Activated CD4-positive, alpha-beta memory T cell treated with anti-CD3 and anti-CD28 coated beads for 36 hours (primary cell): ENCODE results near the gene PEMT. TPM values are rescaled to one million over a fixed set of nuclear protein-coding genes. Genes with fewer than 3 reads are reported as not detected.
"Not testable (repeated sequence)": the region's sequence is repeated elsewhere in the genome, so short reads cannot be mapped to it uniquely, and the experiment has no call there.

Experiments
- CTCF ChIA-PET: fragments of 350-600 bp; sonication (Branson Sonifier 250); formaldehyde crosslinking; loops from one replicate; lab custom pipeline; 2021; ENCODE audit warnings: antibody characterized with exemption, inconsistent platforms; lab: Charles Lee
- POLR2A ChIA-PET: fragments of 350-600 bp; sonication (Branson Sonifier 250); formaldehyde crosslinking; loops from one replicate; lab custom pipeline; 2021; ENCODE audit warnings: antibody characterized with exemption; lab: Charles Lee
- DNase-seq: peaks from one replicate; pipeline ENCODE4 v3.0.0-alpha.2; 2020
- H3K27ac Mint-ChIP-seq: one replicate; pipeline ENCODE4 v1.8.0; 2021; ENCODE audit warnings: mixed read lengths
- H3K27me3 Mint-ChIP-seq: one replicate; pipeline ENCODE4 v1.8.0; 2021; ENCODE audit warnings: mixed read lengths
- H3K36me3 Mint-ChIP-seq: one replicate; pipeline ENCODE4 v1.8.0; 2021; ENCODE audit warnings: mixed read lengths
- H3K4me1 Mint-ChIP-seq: one replicate; pipeline ENCODE4 v1.8.0; 2021; ENCODE audit warnings: low read depth, mixed read lengths
- H3K4me3 Mint-ChIP-seq: one replicate; pipeline ENCODE4 v1.8.0; 2021; ENCODE audit warnings: mild to moderate bottlenecking, mixed read lengths
- H3K9me3 Mint-ChIP-seq: one replicate; pipeline ENCODE4 v1.8.0; 2021; ENCODE audit warnings: mixed read lengths
- intact Hi-C: fragments of 100-400 bp; cut with micrococcal nuclease; formaldehyde crosslinking; loops from one replicate; pipeline ENCODE4 v1.15.1; 2023
- total RNA-seq, 2 experiments: library from RNA; stranded (reverse); gene quantifications; one replicate each; pipeline ENCODE4 v1.2.3, GENCODE V29; 2021

The PEMT gene
- total RNA-seq, 2 experiments from 2014 or later = 38.3 to 41.1 TPM

DNA sequence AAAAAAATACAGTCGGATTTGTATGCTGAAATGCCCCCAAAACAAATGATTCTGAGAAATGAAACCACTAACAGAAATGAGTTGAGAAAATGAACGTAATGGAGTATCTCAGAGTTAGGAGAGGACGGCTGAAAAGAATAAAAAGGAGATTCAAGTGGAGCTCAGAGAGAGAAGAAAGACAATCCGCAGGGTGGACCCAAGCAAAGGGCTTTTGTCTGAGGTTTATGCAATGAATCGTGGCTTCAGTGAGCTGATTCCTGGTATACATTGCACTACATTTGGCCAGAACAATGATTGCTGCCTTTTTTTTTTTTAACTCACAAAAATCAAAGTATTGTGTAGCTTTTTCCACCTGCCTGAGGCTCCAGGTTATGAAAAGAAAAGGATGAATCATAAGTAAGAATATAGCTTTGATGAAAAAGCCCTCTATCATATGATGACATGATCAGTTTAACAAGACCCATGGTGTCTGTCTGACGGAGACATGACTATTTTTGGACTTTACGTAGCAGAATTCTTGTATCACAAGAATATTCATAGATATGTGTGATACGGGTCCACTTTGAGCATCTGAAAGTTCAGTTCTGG is 119.1 kb downstream of the PEMT start:
- H3K36me3 Mint-ChIP-seq = no peaks in the 10 kb centered on the region
- CTCF ChIA-PET = interaction anchor here (0.7 to 1.4 kb wide), 3 partner anchors 22 to 32 kb away, joined by 3 to 9 read pairs (median 3); partner anchors contain the start of gene RASD1
- H3K27ac Mint-ChIP-seq = no peak overlapping the region
- DNase-seq = no peak
- POLR2A ChIA-PET = interaction anchor here (1.1 kb wide), 1 partner anchor 24 kb away, joined by 3 read pairs; the partner anchor contains the start of gene RASD1
- peaks cover 13% of the 10 kb centered on the region for H3K4me1 Mint-ChIP-seq
- H3K4me3 Mint-ChIP-seq = no peak overlapping the region
- H3K27me3 Mint-ChIP-seq = peaks cover 2% of the 10 kb centered on the region
- intact Hi-C loops = no loop called here
- no peaks in the 10 kb centered on the region for H3K9me3 Mint-ChIP-seq

DNA sequence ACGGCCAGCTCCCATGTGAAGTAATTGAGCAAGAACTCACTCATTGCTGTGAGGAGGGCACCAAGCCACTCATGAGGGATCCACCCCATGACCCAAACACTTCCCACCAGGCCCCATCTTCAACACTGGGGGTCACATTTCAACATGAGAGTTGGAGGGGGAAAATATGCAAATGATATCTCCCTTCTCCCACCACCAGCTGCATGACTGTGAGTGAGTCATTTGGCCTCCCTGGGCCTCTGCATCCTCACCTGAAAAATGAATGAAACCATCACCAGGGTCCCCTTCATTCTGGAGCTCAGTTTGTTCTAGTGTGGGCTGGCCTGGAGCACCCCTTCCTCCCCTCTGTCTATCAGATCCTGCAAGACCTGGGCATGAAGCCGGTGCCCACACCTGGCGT is 121.5 kb downstream of the PEMT start:
- DNase-seq = no peak
- Mint-ChIP-seq H3K27ac (no peak overlapping the region), H3K9me3 (no peaks in the 10 kb centered on the region), H3K27me3 (peaks cover 9% of the 10 kb centered on the region), H3K36me3 (no peaks in the 10 kb centered on the region), H3K4me1 (peaks cover 5% of the 10 kb centered on the region), H3K4me3 (no peak overlapping the region)
- ChIA-PET POLR2A (no interaction called here), CTCF (interaction anchor here (1.0 kb wide), 1 partner anchor 27 kb away, joined by 3 read pairs; no protein-coding TSS in a partner anchor)
- intact Hi-C loops = no loop called here

DNA sequence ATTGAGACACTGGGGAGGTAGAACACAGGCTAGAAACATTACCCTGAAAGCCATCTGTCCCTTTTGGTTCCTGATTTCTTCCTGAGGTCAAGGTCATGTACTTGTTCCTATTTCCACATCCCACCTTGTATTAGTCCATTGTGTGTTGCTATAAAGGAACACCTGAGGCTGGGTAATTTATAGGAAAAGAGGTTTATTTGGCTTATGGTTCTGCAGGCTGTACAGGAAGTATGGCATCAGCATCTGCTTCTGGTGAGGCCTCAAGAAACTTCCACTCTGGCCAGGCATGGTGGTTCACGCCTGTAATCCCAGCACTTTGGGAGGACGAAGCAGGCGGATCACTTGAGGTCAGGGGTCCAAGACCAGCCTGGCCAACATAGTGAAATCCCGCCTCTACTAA is 122.2 kb downstream of the PEMT start:
- Mint-ChIP-seq H3K27ac (no peak overlapping the region), H3K9me3 (no peaks in the 10 kb centered on the region), H3K36me3 (no peaks in the 10 kb centered on the region), H3K4me1 (peaks cover 5% of the 10 kb centered on the region), H3K27me3 (peaks cover 14% of the 10 kb centered on the region), H3K4me3 (no peak overlapping the region)
- ChIA-PET CTCF (interaction anchor here (1.0 kb wide), 1 partner anchor 28 kb away, joined by 3 read pairs; no protein-coding TSS in a partner anchor), POLR2A (no interaction called here)
- DNase-seq = no peak
- intact Hi-C loops = no loop called here

DNA sequence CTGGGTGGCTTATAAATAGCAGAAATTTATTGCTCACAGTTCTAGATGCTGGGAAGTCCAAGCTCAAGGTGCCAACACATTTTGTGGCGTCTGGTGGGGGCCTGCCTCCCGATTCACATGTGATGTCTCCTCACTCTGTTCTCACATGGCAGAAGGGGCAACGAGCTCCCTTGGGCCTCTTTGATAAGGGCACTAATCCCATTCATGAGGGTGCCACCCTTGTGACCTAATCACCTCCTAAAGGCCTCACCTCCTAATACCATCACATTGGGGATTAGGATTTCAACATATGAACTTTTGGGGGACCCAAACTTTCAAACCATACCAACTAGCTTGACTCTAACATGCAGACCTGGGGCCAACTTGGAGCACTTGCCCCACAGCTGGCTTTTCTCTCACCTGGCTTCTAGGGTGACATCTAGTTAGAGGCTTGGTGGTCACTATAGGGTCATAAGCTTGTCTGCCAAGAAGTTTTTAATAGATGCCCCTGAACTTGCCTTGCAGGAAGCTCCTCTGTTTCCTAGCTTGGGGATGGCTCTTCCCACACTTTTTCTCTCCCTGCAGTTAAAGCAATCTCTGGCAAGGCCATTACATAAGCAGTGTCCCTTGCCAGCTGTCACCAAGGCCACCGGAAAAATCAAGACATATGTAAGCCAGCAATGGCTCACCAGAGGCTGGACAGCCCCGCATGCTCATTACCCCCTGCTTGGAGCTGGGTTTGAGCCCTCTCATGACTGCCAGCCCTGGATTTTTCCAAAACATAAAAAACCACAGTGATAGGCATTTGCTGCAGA is 123.1 kb downstream of the PEMT start:
- no peak for DNase-seq
- no peaks in the 10 kb centered on the region for H3K36me3 Mint-ChIP-seq
- H3K27me3 Mint-ChIP-seq = peaks cover 16% of the 10 kb centered on the region
- no peak overlapping the region for H3K27ac Mint-ChIP-seq
- ChIA-PET CTCF (interaction anchor here (1.1 kb wide), 1 partner anchor 174 kb away, joined by 5 read pairs; no protein-coding TSS in a partner anchor), POLR2A (no interaction called here)
- intact Hi-C loops = no loop called here
- peaks cover 5% of the 10 kb centered on the region for H3K4me1 Mint-ChIP-seq
- no peaks in the 10 kb centered on the region for H3K9me3 Mint-ChIP-seq
- no peak overlapping the region for H3K4me3 Mint-ChIP-seq

DNA sequence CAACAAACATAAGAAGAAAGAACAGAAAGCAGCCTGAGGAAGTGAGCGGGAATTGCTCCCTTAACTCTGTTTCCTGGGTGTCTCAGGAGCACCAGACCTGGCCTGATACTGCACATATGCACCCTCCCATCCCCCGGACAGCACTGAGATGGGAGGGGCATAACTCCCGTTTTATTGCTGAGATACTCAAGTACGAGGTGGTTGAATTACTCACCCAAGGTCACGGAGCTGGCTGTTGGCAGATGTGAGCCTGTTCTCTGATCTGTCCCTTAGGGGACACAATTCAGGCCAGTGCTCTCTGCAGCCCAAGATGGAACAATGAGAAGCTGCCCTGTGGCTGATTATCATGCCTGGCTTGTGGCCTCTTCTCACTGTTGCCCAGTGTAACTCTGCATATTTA is 123.8 kb downstream of the PEMT start:
- Mint-ChIP-seq H3K4me3 (no peak overlapping the region), H3K27ac (no peak overlapping the region), H3K4me1 (peaks cover 5% of the 10 kb centered on the region), H3K9me3 (no peaks in the 10 kb centered on the region), H3K27me3 (peaks cover 16% of the 10 kb centered on the region), H3K36me3 (no peaks in the 10 kb centered on the region)
- intact Hi-C loops = no loop called here
- DNase-seq = no peak
- ChIA-PET CTCF (interaction anchor here (1.1 to 3.7 kb wide), 2 partner anchors 29 to 175 kb away, joined by 5 to 13 read pairs; no protein-coding TSS in a partner anchor), POLR2A (no interaction called here)

DNA sequence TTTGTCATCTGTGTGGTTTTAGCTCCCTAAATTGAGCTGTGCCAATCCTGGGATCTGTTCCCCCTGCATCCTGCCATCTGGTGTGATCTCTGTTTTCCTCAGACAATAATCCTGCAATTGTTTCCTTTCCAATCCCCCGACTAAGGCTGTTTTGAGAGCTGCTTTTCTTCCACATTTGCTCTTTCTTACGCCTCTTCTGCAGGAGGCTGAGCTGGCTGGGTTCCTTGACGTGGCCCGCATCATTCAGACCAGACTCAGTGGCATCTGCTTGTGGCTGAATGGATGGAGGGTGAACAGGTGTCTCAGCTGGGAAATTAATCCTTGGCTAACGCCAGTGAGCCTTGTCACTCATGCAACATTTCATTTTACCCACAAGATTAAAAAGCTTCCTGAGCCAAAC is 124.5 kb downstream of the PEMT start:
- peaks cover 16% of the 10 kb centered on the region for H3K27me3 Mint-ChIP-seq
- DNase-seq = no peak
- intact Hi-C loops = no loop called here
- no peak overlapping the region for H3K4me3 Mint-ChIP-seq
- H3K4me1 Mint-ChIP-seq = peaks cover 2% of the 10 kb centered on the region
- no peaks in the 10 kb centered on the region for H3K36me3 Mint-ChIP-seq
- H3K9me3 Mint-ChIP-seq = no peaks in the 10 kb centered on the region
- no peak overlapping the region for H3K27ac Mint-ChIP-seq
- ChIA-PET CTCF (interaction anchor here (3.7 kb wide), 1 partner anchor 30 kb away, joined by 13 read pairs; no protein-coding TSS in a partner anchor), POLR2A (no interaction called here)

DNA sequence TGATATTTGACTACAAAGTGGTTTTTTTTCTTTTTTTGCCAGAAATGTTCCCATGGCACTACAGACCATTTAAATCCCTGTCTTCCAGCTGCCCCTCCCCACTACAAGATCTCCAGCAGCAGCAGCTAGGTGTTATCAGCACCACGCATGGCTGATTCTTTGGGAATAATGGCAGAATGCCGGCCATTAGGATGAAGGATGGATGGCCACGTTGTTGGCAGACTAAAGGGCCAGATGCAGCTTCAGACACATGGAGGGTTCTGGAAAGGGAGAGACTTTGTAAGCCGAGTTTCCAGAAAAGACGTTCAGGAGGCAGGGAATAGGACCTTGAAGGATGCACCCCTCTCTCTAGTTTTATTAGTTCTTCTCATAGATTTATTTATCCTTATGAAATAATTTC is 125.0 kb downstream of the PEMT start:
- H3K36me3 Mint-ChIP-seq = no peaks in the 10 kb centered on the region
- H3K4me1 Mint-ChIP-seq = no peaks in the 10 kb centered on the region
- H3K27ac Mint-ChIP-seq = no peak overlapping the region
- intact Hi-C loops = no loop called here
- no peaks in the 10 kb centered on the region for H3K9me3 Mint-ChIP-seq
- ChIA-PET POLR2A (no interaction called here), CTCF (interaction anchor here (3.7 kb wide), 1 partner anchor 30 kb away, joined by 13 read pairs; no protein-coding TSS in a partner anchor)
- H3K4me3 Mint-ChIP-seq = no peak overlapping the region
- DNase-seq = no peak
- H3K27me3 Mint-ChIP-seq = peaks cover 16% of the 10 kb centered on the region

DNA sequence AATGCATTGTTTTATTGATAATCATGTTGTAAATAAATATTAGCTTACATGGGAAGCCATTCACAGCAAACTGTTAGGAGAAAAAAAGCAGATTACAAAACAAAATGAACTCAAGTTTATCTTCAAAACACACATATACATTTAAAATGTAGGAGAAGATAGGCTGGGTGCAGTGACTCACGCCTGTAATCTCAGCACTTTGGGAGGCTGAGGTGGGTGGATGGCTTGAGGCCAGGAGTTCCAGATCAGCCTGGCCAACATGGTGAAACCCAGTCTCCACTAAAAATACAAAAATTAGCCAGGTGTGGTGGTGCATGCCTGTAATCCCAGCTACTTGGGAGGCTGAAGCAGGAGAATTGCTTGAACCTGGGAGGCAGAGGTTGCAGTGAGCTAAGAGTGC is 125.6 kb downstream of the PEMT start:
- intact Hi-C loops = not testable (repeated sequence)

DNA sequence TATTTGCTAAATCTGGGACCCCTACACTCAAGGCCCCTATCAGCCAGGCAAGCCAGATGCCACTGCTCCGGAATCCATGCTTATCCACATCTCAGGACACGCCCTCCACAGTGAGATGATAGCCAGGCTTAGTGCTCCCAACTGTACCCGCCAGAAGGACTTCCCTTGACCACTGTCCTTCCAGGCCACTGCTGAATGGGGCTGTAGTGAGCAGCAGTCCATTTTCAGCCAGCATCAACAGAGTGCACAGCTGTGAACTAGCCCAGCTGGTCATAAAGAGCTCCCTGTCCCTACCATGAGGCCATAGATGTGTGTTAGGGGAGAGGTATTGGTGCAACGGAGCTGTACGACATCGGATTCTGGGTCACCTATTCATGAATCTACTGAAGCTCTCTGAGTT is 127.7 kb downstream of the PEMT start:
- Mint-ChIP-seq H3K27ac (no peak overlapping the region), H3K4me3 (no peak overlapping the region), H3K36me3 (no peaks in the 10 kb centered on the region), H3K27me3 (peaks cover 14% of the 10 kb centered on the region), H3K4me1 (no peaks in the 10 kb centered on the region), H3K9me3 (peaks cover 4% of the 10 kb centered on the region)
- CTCF ChIA-PET = no interaction called here
- intact Hi-C loops = no loop called here
- no peak for DNase-seq
- POLR2A ChIA-PET = no interaction called here

More for the DNA sequence above, 125.6 kb downstream of the PEMT start:
- DNase-seq, H3K36me3 Mint-ChIP-seq, H3K4me1 Mint-ChIP-seq, H3K4me3 Mint-ChIP-seq, POLR2A ChIA-PET, H3K27ac Mint-ChIP-seq, H3K9me3 Mint-ChIP-seq: not testable (repeated sequence)
- H3K27me3 Mint-ChIP-seq = peaks cover 14% of the 10 kb centered on the region
- CTCF ChIA-PET = interaction anchor here (3.7 kb wide), 1 partner anchor 31 kb away, joined by 13 read pairs; no protein-coding TSS in a partner anchor

DNA sequence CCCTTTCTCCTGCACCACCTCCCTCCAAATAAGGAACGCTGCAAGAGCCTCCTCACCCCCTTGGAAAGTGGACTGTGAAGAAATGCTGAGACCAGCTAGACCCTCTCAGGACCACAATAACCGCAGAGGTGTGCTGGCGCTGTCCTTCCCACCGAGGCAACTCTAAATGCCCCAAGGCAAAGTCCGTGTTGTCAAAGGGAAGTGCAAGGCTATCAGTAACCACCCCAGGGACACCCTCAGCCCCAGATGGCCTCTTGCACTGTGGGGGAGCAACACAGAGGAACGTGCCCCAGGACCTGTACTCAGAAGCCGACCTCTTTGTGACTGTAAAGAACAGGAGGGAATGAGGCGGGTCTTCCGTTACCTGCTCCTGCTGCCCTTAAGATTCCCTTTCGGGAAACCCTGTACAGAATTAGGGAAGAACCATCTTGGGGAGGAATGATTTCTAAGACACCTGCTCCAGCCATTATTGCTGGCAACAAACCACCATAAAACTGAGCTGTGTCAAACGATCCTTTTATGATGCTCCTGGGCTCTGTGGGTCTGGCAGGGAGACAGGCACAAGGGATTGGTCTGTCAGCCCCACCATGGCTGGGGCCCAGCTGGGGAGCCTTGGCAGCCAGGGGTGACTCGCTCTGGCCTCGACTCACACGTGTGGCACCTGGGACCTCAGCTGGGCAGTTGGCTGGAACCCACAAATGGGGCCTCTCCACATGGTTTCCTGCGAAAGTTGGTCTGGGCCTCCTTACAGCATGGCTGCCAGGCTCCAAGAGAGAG is 129.3 kb downstream of the PEMT start:
- CTCF ChIA-PET = interaction anchor here (1.2 kb wide), 1 partner anchor 27 kb away, joined by 3 read pairs; no protein-coding TSS in a partner anchor
- peaks cover 4% of the 10 kb centered on the region for H3K9me3 Mint-ChIP-seq
- intact Hi-C loops = no loop called here

DNA sequence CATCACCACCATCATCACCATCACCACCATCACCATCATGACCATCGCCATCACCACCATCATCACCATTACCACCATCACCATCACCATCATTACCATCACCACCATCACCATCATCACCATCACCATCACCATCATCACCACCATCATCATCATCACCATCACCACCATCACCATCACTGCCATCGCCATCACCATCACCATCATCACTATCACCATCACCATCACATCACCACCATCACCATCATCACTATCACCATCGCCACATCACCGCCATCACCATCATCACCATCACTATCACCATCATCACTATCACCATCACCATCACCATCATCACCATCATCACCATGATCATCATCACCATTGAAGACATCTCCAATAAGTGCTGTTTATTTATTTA is 131.5 kb downstream of the PEMT start:
- DNase-seq = no peak
- Mint-ChIP-seq H3K27ac (no peak overlapping the region), H3K4me1 (no peaks in the 10 kb centered on the region), H3K9me3 (peaks cover 4% of the 10 kb centered on the region), H3K4me3 (no peak overlapping the region), H3K27me3 (peaks cover 9% of the 10 kb centered on the region), H3K36me3 (no peaks in the 10 kb centered on the region)
- intact Hi-C loops = no loop called here
- ChIA-PET POLR2A (no interaction called here), CTCF (no interaction called here)

More for the DNA sequence above, 129.3 kb downstream of the PEMT start:
- Mint-ChIP-seq H3K27me3 (peaks cover 14% of the 10 kb centered on the region), H3K27ac (no peak overlapping the region), H3K36me3 (no peaks in the 10 kb centered on the region), H3K4me1 (no peaks in the 10 kb centered on the region), H3K4me3 (no peak overlapping the region)
- no peak for DNase-seq
- POLR2A ChIA-PET = no interaction called here

DNA sequence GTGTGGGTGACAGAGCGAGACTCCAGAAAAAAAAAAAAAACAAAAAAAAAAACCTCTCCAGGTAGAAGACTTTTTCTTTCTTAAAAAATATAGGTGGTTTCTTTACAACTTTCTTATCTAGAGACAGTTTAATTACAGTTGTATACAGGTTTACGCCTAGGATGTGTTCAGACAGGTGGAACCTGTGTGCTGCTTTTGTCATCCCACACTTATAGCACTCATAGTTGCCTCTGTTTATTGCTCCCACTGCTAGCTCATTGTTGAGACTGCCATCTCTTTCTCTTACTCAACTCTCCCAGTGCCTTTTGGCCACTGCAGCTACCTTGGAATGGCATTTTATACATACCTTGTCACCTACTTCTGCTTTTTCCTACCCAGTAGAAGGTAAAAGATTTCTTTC is 133.8 kb downstream of the PEMT start:
- ChIA-PET POLR2A (no interaction called here), CTCF (no interaction called here)
- Mint-ChIP-seq H3K4me3 (no peak overlapping the region), H3K9me3 (peaks cover 4% of the 10 kb centered on the region), H3K36me3 (no peaks in the 10 kb centered on the region), H3K27ac (no peak overlapping the region), H3K27me3 (peaks cover 2% of the 10 kb centered on the region), H3K4me1 (no peaks in the 10 kb centered on the region)
- intact Hi-C loops = no loop called here
- DNase-seq = no peak
